ENCODE data around the gene ZBTB7C.

Gene ZBTB7C

GRCh38 chr18:47979611-47980200 lies 429.5 kb downstream of the ZBTB7C start:
- DNase-seq: no peak

- no peak for DNase-seq
Observed at GRCh38 chr18:47978603-47979002, 430.6 kb downstream of the ZBTB7C start.

GRCh38 chr18:47978141-47978540 lies 431.0 kb downstream of the ZBTB7C start:
- no peak for DNase-seq
